ENCODE data around the gene APMAP. TPM values are rescaled to one million over a fixed set of nuclear protein-coding genes. Genes with fewer than 3 reads are reported as not detected.

APMAP gene
- total RNA-seq, 2 donors from 2014 or later = 47.0 to 52.2 TPM

- DNase-seq = no peak
Observed at GRCh38 chr20:24995741-24996448, 3.3 kb upstream of the APMAP start.

GRCh38 chr20:24994470-24995368 is 2.2 kb upstream of the APMAP start:
- intact Hi-C loops (cut with DNase I) = loop anchor here (1.0 to 10.0 kb wide), 6 partner anchors 70 to 260 kb away; partner anchors contain the start of gene ENTPD6 (in 1 of the 2)
- DNase-seq (peak; percentile 77), ATAC-seq (peak; percentile 32 to 41)

More at GRCh38 chr20:24995741-24996448, 3.3 kb upstream of the APMAP start:
- no peak for ATAC-seq
- intact Hi-C loops (cut with DNase I) = loop anchor here (1.0 to 10.0 kb wide), 4 partner anchors 69 to 259 kb away; partner anchors contain the start of gene ENTPD6 (in 1 of the 2)

GRCh38 chr20:24994186-24994465 is 1.6 kb upstream of the APMAP start:
- DNase-seq (no peak), ATAC-seq (no peak)
- intact Hi-C loops (cut with DNase I) = loop anchor here (2.0 to 10.0 kb wide), 5 partner anchors 71 to 261 kb away; partner anchors contain the start of gene ENTPD6 (in 1 of the 2)

- DNase-seq (no peak), ATAC-seq (peak; percentile 8 to 13)
- intact Hi-C loops (cut with DNase I) = loop anchor here (2.0 to 10.0 kb wide), 6 partner anchors 71 to 405 kb away; partner anchors contain the start of gene ENTPD6 (in 1 of the 2)
Observed at GRCh38 chr20:24993337-24994185, 1.0 kb upstream of the APMAP start.

GRCh38 chr20:24991897-24992486 is 559 bp downstream of the APMAP start:
- peak; percentile 3 to 48 for ATAC-seq
- DNase-seq = no peak
- intact Hi-C loops (cut with DNase I) = loop anchor here (2.0 to 10.0 kb wide), 5 partner anchors 185 to 407 kb away; partner anchors contain the start of gene ENTPD6 (in 1 of the 2)

GRCh38 chr20:24990810-24991252 is 1.7 kb downstream of the APMAP start:
- peak; percentile 6 for DNase-seq
- intact Hi-C loops (cut with DNase I) = loop anchor here (5.0 to 10.0 kb wide), 4 partner anchors 186 to 264 kb away; partner anchors contain the start of gene ENTPD6 (in 1 of the 2)
- ATAC-seq = no peak

- ATAC-seq (no peak), DNase-seq (peak; percentile 6)
- intact Hi-C loops (cut with DNase I) = no loop called here
Observed at GRCh38 chr20:24989162-24989561, 3.4 kb downstream of the APMAP start.

GRCh38 chr20:24987873-24988835 is 4.4 kb downstream of the APMAP start:
- peak; percentile 7 for DNase-seq
- ATAC-seq = no peak
- intact Hi-C loops (cut with DNase I) = no loop called here

- intact Hi-C loops (cut with DNase I) = no loop called here
- DNase-seq = no peak
Observed at GRCh38 chr20:24987244-24987643, 5.3 kb downstream of the APMAP start.

GRCh38 chr20:24986436-24987015 is 6.0 kb downstream of the APMAP start:
- DNase-seq (peak; percentile 2), ATAC-seq (no peak)
- intact Hi-C loops (cut with DNase I) = no loop called here

More at GRCh38 chr20:24987244-24987643, 5.3 kb downstream of the APMAP start:
- ATAC-seq = no peak

GRCh38 chr20:24985802-24986201 is 6.7 kb downstream of the APMAP start:
- peak in 1 of 2 donors; percentile 18 for ATAC-seq
- no peak for DNase-seq
- intact Hi-C loops (cut with DNase I) = no loop called here

- no peak for DNase-seq
- intact Hi-C loops (cut with DNase I) = no loop called here
- peak in 1 of 2 donors; percentile 28 for ATAC-seq
Observed at GRCh38 chr20:24984961-24985640, 7.5 kb downstream of the APMAP start.

- intact Hi-C loops (cut with DNase I) = no loop called here
- no peak for DNase-seq
Observed at GRCh38 chr20:24983896-24984295, 8.7 kb downstream of the APMAP start.

GRCh38 chr20:24981790-24982189 is 10.8 kb downstream of the APMAP start:
- DNase-seq = no peak
- intact Hi-C loops (cut with DNase I) = no loop called here
- peak; percentile 66 to 68 for ATAC-seq

More at GRCh38 chr20:24983896-24984295, 8.7 kb downstream of the APMAP start:
- peak in 1 of 2 donors; percentile 31 for ATAC-seq

GRCh38 chr20:24981282-24981681 is 11.3 kb downstream of the APMAP start:
- DNase-seq (no peak), ATAC-seq (no peak)
- intact Hi-C loops (cut with DNase I) = no loop called here

All from left cardiac atrium (tissue), 4 donors.